NB4 (cell line): ENCODE measurements around the gene BCL11A.

Experiments
- MYC ChIP-seq: IDR thresholded peaks from 2 replicates; pipeline ENCODE4 v1.6.1; 2011; ENCODE audit warnings: low read depth, low read length
- POLR2A ChIP-seq: IDR thresholded peaks from 2 replicates; pipeline ENCODE4 v1.6.1; 2011; ENCODE audit warnings: mild to moderate bottlenecking; ENCODE audit not compliant: insufficient read length; ENCODE audit errors: extremely low read depth
- TF ChIP-seq, protein P1 (sequence below): IDR thresholded peaks from one replicate; pipeline ENCODE4 v1.5.1; 2012; ENCODE audit warnings: low read depth, low read length

DNA sequence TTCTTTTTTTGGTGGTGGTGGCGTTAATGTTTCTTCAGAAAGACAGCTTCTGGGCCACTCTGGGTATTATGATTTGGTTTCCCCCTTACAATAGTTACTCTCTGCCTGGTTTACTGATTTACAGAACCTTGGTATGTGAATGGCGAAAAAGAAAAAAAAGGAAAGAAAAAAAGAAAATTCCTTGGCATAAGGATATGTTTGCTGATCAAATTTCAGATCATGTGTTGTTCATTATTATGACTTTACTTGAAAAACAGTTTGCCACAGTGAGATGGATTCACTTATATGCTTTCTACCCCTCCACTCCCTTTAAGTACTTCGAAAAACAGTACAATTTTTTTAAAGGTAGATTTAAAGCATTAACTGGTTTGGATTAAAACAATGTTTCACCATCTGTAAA is 21.0 kb downstream of the BCL11A start:
- TF ChIP-seq, protein P1, sequence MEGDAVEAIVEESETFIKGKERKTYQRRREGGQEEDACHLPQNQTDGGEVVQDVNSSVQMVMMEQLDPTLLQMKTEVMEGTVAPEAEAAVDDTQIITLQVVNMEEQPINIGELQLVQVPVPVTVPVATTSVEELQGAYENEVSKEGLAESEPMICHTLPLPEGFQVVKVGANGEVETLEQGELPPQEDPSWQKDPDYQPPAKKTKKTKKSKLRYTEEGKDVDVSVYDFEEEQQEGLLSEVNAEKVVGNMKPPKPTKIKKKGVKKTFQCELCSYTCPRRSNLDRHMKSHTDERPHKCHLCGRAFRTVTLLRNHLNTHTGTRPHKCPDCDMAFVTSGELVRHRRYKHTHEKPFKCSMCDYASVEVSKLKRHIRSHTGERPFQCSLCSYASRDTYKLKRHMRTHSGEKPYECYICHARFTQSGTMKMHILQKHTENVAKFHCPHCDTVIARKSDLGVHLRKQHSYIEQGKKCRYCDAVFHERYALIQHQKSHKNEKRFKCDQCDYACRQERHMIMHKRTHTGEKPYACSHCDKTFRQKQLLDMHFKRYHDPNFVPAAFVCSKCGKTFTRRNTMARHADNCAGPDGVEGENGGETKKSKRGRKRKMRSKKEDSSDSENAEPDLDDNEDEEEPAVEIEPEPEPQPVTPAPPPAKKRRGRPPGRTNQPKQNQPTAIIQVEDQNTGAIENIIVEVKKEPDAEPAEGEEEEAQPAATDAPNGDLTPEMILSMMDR = no peak
- TF ChIP-seq MYC (no peak), POLR2A (no peak)
